HG03095 (cell line): ENCODE data around the gene CSTPP1.
"Not testable (repeated sequence)": the region's sequence is repeated elsewhere in the genome, so short reads cannot be mapped to it uniquely, and the experiment has no call there.

Experiments used
- ATAC-seq: cut with Tn5 transposase; IDR thresholded peaks from one replicate; pipeline ENCODE4 v1.9.1; 2021; ENCODE audit warnings: moderate library complexity; ENCODE audit not compliant: unreplicated experiment

CSTPP1 gene

GRCh38 chr11:47093541-47093940 is 157.0 kb downstream of the CSTPP1 start:
- ATAC-seq, result no peak

- ATAC-seq, result not testable (repeated sequence)
Measured at GRCh38 chr11:47096871-47097270, 160.3 kb downstream of the CSTPP1 start.

GRCh38 chr11:47098223-47098622 is 161.7 kb downstream of the CSTPP1 start:
- ATAC-seq, result not testable (repeated sequence)

GRCh38 chr11:47099214-47099917 is 162.8 kb downstream of the CSTPP1 start:
- no peak for ATAC-seq

GRCh38 chr11:47099918-47100315 is 163.4 kb downstream of the CSTPP1 start:
- no peak for ATAC-seq

GRCh38 chr11:47101406-47101805 is 164.8 kb downstream of the CSTPP1 start:
- no peak for ATAC-seq

GRCh38 chr11:47104261-47104950 is 167.8 kb downstream of the CSTPP1 start:
- no peak for ATAC-seq

GRCh38 chr11:47105541-47105940 is 169.0 kb downstream of the CSTPP1 start:
- ATAC-seq, result no peak

GRCh38 chr11:47105974-47106373 is 169.4 kb downstream of the CSTPP1 start:
- no peak for ATAC-seq

- ATAC-seq, result no peak
Measured at GRCh38 chr11:47106798-47107411, 170.3 kb downstream of the CSTPP1 start.

GRCh38 chr11:47107744-47108143 is 171.2 kb downstream of the CSTPP1 start:
- no peak for ATAC-seq

GRCh38 chr11:47108214-47108613 is 171.7 kb downstream of the CSTPP1 start:
- ATAC-seq, result no peak

GRCh38 chr11:47109051-47109726 is 172.6 kb downstream of the CSTPP1 start:
- ATAC-seq, result no peak

GRCh38 chr11:47109727-47110246 is 173.2 kb downstream of the CSTPP1 start:
- no peak for ATAC-seq

GRCh38 chr11:47111318-47111804 is 174.8 kb downstream of the CSTPP1 start:
- peak; percentile 86 for ATAC-seq

GRCh38 chr11:47112941-47113340 is 176.4 kb downstream of the CSTPP1 start:
- not testable (repeated sequence) for ATAC-seq

GRCh38 chr11:47118958-47119688 is 182.6 kb downstream of the CSTPP1 start:
- not testable (repeated sequence) for ATAC-seq

GRCh38 chr11:47121056-47121455 is 184.5 kb downstream of the CSTPP1 start:
- ATAC-seq, result no peak

- ATAC-seq, result no peak
Measured at GRCh38 chr11:47121731-47122130, 185.2 kb downstream of the CSTPP1 start.

- no peak for ATAC-seq
Measured at GRCh38 chr11:47123094-47123493, 186.5 kb downstream of the CSTPP1 start.
